K562 (cell line): ENCODE measurements around the gene MYH7B. TPM values are rescaled to one million over a fixed set of nuclear protein-coding genes. Genes with fewer than 3 reads are reported as not detected.

Source experiments
- ARHGAP35 ChIP-seq: fragments of 450-650 bp; IDR thresholded peaks from 2 replicates; pipeline ENCODE4 v1.6.1; 2018; ENCODE audit not compliant: partially characterized antibody
- E2F1 ChIP-seq: sonication (generic); formaldehyde crosslinking; IDR thresholded peaks from 2 replicates; pipeline ENCODE4 v1.8.1; 2023; ENCODE audit warnings: mild to moderate bottlenecking, missing genetic modification reagents, moderate library complexity
- EP400 ChIP-seq: fragments of 450-650 bp; IDR thresholded peaks from 2 replicates; pipeline ENCODE4 v1.6.1; 2017; ENCODE audit warnings: antibody characterized with exemption, mild to moderate bottlenecking, moderate library complexity
- HDAC6 ChIP-seq: IDR thresholded peaks from 2 replicates; pipeline ENCODE4 v1.6.1; 2012; ENCODE audit warnings: low read depth, mild to moderate bottlenecking, control low read depth, inconsistent platforms, low read length, moderate library complexity
- OTX1 ChIP-seq: fragments of 450-650 bp; formaldehyde crosslinking; IDR thresholded peaks from 2 replicates; pipeline ENCODE4 v1.4.0; 2022; ENCODE audit warnings: mild to moderate bottlenecking
- PHF21A ChIP-seq: fragments of 450-650 bp; IDR thresholded peaks from 2 replicates; pipeline ENCODE4 v1.6.1; 2017; ENCODE audit warnings: low read depth, borderline replicate concordance
- PREB ChIP-seq: sonication (generic); formaldehyde crosslinking; IDR thresholded peaks from 2 replicates; pipeline ENCODE4 v1.8.1; 2023; ENCODE audit warnings: mild to moderate bottlenecking, missing genetic modification reagents
- RERE ChIP-seq: sonication (generic); formaldehyde crosslinking; IDR thresholded peaks from 2 replicates; pipeline ENCODE4 v1.8.0; 2023; ENCODE audit warnings: missing genetic modification reagents, mild to moderate bottlenecking, borderline replicate concordance
- SAP30 ChIP-seq: fragments of 200-600 bp; sonication (generic); IDR thresholded peaks from 2 replicates; pipeline ENCODE4 v1.6.1; 2012; ENCODE audit warnings: borderline replicate concordance, low read depth, mild to moderate bottlenecking, moderate library complexity, low read length, control low read depth, inconsistent platforms; ENCODE audit not compliant: insufficient read depth, poor library complexity, severe bottlenecking
- SMC3 ChIP-seq: conservative IDR thresholded peaks from 2 replicates; pipeline ENCODE4 v1.6.1; 2011; ENCODE audit warnings: low read depth, low read length, improper control_type of control experiment; ENCODE audit not compliant: insufficient read depth
- THRB ChIP-seq: fragments of 450-650 bp; formaldehyde crosslinking; conservative IDR thresholded peaks from 2 replicates; pipeline ENCODE4 v1.4.0; 2022; ENCODE audit warnings: mild to moderate bottlenecking, missing genetic modification characterization
- ZNF445 ChIP-seq: fragments of 250-450 bp; sonication (Bioruptor Pico); IDR thresholded peaks from 2 replicates; pipeline ENCODE4 v1.4.0; 2020; ENCODE audit warnings: low read depth, mild to moderate bottlenecking, moderate library complexity
- ZNF668 ChIP-seq: fragments of 250-450 bp; sonication (Bioruptor Pico); IDR thresholded peaks from 2 replicates; pipeline ENCODE4 v1.8.0; 2022; ENCODE audit warnings: mild to moderate bottlenecking, inconsistent platforms
- ZNF830 ChIP-seq: fragments of 250-450 bp; sonication (Bioruptor Pico); IDR thresholded peaks from 2 replicates; pipeline ENCODE4 v1.5.0; 2021; ENCODE audit warnings: mild to moderate bottlenecking
- polyA plus RNA-seq, 8 experiments: library from polyadenylated mRNA; depleted of rRNA in 4 of 8; stranded (reverse) in 5 of 8; unstranded in 3 of 8; fragments of >200 nt; fragmentation: Nextera tagmentation in 2 of 8; fragmentation: Illumina TruSeq in 1 of 8; extraction: Ambion mirVana in 2 of 8; extraction: Trizol in 1 of 8; gene quantifications; 2 replicates each; pipeline versions ENCODE4 v1.2.1 to v1.2.3, GENCODE V29; 2011 to 2014; ENCODE audit warnings: inconsistent platforms in 1 of 8, missing spikeins in 1 of 8
- total RNA-seq, 7 experiments: library from RNA; depleted of rRNA in 6 of 7; stranded (reverse); fragments of >200 nt in 6 of 7; fragmentation: Illumina TruSeq in 2 of 7; extraction: Trizol in 2 of 7; gene quantifications; 2 replicates each; pipeline versions ENCODE4 v1.2.1 to v1.2.3, GENCODE V29; 2011 to 2021; ENCODE audit warnings: low replicate concordance in 1 of 7
- TF ChIP-seq, protein P1 (sequence below): sonication (generic); formaldehyde crosslinking; IDR thresholded peaks from 2 replicates; pipeline ENCODE4 v1.8.0; 2022; ENCODE audit warnings: mild to moderate bottlenecking, missing genetic modification reagents
- TF ChIP-seq, protein P2 (sequence below), 2 experiments: IDR thresholded peaks; 2 replicates each; pipeline ENCODE4 v1.6.1; 2011; ENCODE audit warnings: borderline replicate concordance in 1 of 2, control low read depth in 1 of 2, low read depth in 1 of 2, low read length in 1 of 2, mild to moderate bottlenecking in 1 of 2, mixed read lengths in 1 of 2, moderate library complexity in 1 of 2; ENCODE audit not compliant: insufficient read depth in 1 of 2, insufficient read length in 1 of 2, poor library complexity in 1 of 2, severe bottlenecking in 1 of 2; ENCODE audit errors: extremely low read depth in 1 of 2

The MYH7B gene
- total and polyA plus RNA-seq, 9 of the 15 experiments (the other 6 are each of a cell fraction or from before 2014, with no cell fraction given), result 0.07 to 0.34 (median 0.13) TPM; not detected in 3

GRCh38 chr20:34954904-34955230, 801 bp upstream of the MYH7B start (continued):
- TF ChIP-seq ZNF830 (CRISPR knock-in tag) (no peak), EP400 (peak; percentile 20; the same call in 1 of the 2 replicates), THRB (CRISPR knock-in tag) (no peak), PHF21A (no peak), RERE (CRISPR knock-in tag) (no peak), ZNF445 (CRISPR knock-in tag) (no peak), PREB (no peak), ARHGAP35 (no peak), OTX1 (CRISPR knock-in tag) (no peak), E2F1 (CRISPR knock-in tag) (no peak), ZNF668 (CRISPR knock-in tag) (no peak), HDAC6 (no peak), SMC3 (no peak), SAP30 (peak; percentile 88)
- TF ChIP-seq, protein P1, sequence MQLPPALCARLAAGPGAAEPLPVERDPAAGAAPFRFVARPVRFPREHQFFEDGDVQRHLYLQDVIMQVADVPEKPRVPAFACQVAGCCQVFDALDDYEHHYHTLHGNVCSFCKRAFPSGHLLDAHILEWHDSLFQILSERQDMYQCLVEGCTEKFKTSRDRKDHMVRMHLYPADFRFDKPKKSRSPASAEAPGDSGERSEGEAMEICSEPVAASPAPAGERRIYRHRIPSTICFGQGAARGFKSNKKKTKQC, result no peak
- TF ChIP-seq, protein P2, sequence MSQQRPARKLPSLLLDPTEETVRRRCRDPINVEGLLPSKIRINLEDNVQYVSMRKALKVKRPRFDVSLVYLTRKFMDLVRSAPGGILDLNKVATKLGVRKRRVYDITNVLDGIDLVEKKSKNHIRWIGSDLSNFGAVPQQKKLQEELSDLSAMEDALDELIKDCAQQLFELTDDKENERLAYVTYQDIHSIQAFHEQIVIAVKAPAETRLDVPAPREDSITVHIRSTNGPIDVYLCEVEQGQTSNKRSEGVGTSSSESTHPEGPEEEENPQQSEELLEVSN (IDR thresholded peaks at IDR 0.05; ENCODE audit: borderline replicate concordance in 1 of 2, extremely low read depth in 1 of 2, insufficient read depth in 1 of 2, insufficient read length in 1 of 2, low read depth in 1 of 2, low read length in 1 of 2, poor library complexity in 1 of 2, severe bottlenecking in 1 of 2), result peak in 1 of 2 experiments; percentile 71
